ENCODE data around the gene FAM53A.
"Not testable (repeated sequence)": the region's sequence is repeated elsewhere in the genome, so short reads cannot be mapped to it uniquely, and the experiment has no call there.

Gene FAM53A

GRCh38 chr4:1640716-1641503 is 43.2 kb downstream of the FAM53A start:
- not testable (repeated sequence) for DNase-seq (ENCODE audit: low read depth in 1 of 2, low spot score in 1 of 2)

DNA sequence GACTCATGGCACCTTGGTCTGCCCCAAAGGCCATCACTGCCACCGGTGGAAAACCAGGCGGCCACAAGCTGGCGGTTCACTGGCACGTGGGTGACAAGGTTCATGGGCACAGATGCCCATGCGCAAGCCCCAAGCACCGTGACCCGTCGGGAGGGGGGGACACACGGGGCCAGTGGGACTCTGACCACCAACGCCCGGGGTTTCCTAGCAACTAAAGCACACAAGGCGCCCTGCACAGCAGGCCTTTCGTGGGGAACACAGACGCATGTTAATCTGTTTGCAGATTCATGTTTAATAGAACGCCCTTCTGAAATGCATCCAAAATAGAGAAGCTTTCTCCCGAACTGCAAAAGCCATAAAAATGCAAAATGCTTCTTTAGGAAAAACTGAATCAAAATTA is 43.9 kb downstream of the FAM53A start:
- no peak for DNase-seq (ENCODE audit: low read depth in 1 of 2, low spot score in 1 of 2)

DNA sequence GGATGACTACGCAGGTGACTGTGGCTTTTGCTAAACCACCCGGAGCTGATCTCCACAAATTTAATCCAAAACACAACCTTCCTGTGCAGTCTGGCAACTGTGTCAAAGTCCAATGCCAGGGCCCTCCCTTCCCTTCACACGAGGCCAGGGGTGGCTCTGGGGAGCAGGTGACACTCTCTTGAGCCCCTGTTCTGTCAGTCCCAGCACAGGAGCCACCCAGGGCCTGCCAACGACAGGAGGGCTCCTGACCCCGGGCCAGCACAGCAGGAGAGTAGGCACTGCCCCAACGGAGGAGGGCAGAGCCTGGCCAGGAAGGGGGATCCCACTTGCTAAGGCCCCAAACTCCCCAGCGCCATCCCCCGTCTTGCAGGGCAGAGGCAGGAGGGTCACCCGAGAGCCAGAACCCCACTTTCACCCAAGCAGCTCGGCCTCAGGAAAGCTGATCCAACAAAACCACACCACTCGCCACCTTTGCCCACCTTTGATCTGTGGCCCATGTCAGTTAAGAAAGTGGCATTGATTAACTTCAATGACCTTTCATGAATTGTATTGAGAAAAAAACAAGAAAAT is 44.7 kb downstream of the FAM53A start:
- DNase-seq (ENCODE audit: low read depth in 1 of 2, low spot score in 1 of 2): no peak

DNA sequence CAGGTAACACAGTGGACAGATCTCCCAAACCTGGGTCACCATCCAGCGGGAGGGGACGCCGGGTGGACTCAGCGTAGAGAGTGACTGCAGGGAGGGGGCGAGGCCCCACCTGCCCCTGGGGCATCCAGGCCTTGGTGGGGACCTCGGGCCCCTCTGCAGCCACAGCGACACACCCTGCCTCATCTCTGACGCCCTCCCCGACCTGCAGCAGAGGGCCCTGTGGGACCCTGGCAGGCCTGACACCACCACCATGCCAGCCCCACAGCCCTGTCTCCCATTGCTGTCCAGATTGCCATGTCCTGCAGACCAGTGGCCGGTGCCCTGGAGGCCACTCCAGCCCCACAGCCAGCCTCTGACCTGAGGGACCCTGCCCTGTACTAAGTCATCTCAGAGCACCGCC is 45.2 kb downstream of the FAM53A start:
- no peak for DNase-seq (ENCODE audit: low read depth in 1 of 2, low spot score in 1 of 2)

DNA sequence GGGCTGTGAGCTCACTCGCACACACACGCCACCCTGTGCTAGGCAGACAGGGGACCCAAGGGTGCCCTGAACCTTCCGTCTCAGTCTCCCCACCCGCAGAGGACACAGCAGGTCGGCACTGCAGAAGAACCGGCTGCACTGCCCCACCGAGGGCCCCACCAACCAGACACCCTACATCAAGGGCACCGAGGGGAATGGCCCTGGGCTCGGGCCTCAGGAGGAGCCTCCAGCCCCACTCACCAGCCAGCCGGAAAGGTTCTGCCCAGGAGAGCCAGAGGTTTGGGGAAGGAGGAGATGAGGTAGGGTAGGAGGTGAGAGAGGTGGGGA is 45.9 kb downstream of the FAM53A start:
- no peak for DNase-seq (ENCODE audit: low read depth in 1 of 2, low spot score in 1 of 2)

DNA sequence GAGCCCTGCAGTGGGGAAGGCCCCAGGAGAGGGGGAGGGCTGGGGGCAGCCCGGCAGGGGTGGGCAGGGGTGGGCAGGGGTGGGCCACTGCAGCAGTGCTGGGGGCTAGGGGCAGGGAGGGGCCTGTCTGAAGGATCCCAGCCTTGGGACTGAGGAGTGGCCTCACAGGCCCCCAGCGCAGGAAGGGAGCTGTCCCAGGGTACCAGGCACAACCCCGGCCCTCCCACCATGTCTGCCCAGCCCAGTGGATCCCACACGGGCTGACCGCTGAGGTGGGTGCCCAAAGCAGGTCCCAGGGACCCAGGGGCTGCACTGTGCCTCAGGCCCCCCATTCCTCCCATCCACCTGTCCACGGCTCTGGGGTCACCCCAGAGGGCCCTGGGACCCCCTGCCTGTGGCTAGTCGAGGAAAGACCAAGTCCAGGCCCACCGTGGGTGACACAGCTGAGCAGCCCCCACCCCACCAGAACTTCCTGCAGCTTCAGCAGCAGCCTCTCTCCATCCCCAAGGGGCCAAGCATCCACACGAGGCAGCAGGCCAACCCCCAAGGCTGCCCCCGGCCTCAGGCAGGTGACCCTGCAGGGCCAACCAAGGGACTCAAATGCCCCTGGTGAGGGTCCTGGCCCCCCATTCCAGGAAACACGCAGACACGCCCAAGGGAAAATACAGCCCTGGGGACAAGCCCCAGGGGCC is 46.4 kb downstream of the FAM53A start:
- no peak for DNase-seq (ENCODE audit: low read depth in 1 of 2, low spot score in 1 of 2)

GRCh38 chr4:1636490-1637211 is 47.5 kb downstream of the FAM53A start:
- DNase-seq (ENCODE audit: low read depth in 1 of 2, low spot score in 1 of 2): no peak

- no peak for DNase-seq (ENCODE audit: low read depth in 1 of 2, low spot score in 1 of 2)
Observed at GRCh38 chr4:1635464-1635863, 48.6 kb downstream of the FAM53A start.

DNA sequence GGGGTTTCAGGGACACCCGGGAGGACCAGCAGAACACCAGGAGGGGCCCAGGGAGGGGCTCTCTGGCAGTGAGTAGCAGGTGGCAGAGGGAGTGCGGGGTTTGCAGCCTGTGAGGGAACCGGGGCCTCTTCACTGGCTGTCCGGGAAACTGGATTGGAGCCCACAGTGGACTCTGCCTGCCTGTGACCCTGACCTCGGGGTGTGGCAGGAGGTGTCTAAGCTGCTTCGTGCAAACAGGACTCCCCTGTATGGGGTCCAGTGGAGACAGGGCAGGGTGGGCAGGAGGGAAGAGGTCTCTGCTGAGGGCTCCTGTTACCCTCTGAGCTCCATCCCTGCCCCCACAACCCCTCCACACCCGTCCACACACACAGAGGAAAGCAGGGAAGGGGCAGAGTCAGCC is 50.1 kb downstream of the FAM53A start:
- no peak for DNase-seq (ENCODE audit: low read depth in 1 of 2, low spot score in 1 of 2)

GRCh38 chr4:1632109-1633104 is 51.7 kb downstream of the FAM53A start:
- no peak for DNase-seq (ENCODE audit: low read depth in 1 of 2, low spot score in 1 of 2)

GRCh38 chr4:1631136-1631535 is 53.0 kb downstream of the FAM53A start:
- no peak for DNase-seq (ENCODE audit: low read depth in 1 of 2, low spot score in 1 of 2)

DNA sequence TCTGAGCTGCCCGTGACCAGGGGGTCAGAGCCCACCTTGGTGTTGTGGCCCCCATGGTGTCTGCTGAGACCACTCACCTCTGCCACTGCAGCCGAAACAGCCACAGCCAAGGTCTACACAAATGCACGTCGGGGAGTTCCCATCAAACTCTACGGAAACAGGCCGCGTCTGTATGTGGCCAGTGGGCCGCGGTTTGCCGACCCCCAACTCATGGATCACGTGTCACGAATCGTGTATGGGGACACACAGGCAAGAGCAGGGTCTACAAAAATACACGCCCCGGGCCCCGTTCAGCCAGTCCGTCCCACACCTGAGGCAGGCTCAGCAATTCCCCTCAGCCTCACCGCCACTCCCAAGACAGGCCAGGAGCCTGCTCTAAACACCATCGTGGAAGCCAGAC is 53.8 kb downstream of the FAM53A start:
- no peak for DNase-seq (ENCODE audit: low read depth in 1 of 2, low spot score in 1 of 2)

DNA sequence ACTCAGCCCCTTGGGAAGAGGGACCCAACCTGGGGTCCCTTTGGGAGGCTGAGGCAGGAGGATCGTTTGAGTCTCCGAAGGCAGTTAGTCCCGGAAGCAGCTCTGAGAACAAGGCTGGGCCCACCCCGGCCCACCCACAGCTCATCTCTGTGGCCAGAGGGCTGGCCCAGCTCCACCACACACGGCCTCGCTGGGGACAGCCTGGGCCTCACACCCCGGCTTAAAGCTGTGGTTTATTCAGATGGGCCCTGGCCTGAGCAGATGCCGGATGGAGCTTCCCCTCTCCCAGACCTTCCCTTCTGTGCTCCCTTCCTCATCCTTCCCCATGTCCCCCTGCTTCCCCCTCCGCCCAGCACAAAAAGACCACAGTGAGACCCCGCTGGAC is 54.4 kb downstream of the FAM53A start:
- DNase-seq (ENCODE audit: low read depth in 1 of 2, low spot score in 1 of 2): no peak

GRCh38 chr4:1628892-1629698 is 55.0 kb downstream of the FAM53A start:
- peak; percentile 49 to 53 for DNase-seq (ENCODE audit: low read depth in 1 of 2, low spot score in 1 of 2)

DNA sequence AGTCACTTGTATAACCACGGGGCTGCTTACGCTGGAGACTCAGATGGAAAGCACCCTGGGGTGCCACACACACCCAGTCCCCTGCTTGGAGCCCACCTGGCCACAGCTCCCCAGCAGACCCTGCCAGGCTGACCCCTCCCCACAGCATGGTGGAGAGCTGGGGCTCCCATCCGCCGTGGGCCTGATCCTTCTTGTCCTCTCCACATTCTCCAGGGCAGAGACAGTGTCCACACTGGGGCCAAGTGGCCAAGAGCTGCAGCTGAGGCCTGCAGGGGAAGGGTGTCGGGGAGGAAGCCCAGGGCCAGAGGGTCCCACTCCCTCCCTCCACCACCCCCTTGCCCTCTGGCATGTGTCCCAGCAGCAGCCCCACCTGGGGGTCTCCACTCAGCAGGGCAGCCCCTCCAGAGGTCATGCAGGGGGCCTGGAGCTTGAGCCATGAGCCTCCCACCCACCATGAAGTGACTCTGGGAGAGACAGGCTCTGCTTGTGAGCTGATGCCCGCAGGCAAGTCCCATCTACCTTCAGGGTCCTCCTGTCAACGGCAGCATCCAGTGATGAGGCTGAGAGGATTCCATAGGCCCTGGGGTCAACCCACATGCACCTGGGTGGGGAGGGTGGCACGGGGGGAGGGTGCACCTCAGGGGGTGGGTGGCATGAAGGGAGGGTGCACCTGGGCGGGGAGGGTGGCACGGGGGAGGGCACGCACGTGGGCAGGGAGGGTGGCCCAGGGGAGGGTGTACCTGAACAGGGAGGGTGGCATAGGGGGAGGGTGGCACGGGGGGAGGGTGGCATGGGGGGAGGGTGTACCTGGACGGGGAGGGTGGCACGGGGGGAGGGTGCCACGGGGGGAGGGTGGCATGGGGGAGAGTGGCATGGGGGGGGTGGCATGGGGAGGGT is 56.4 kb downstream of the FAM53A start:
- DNase-seq (ENCODE audit: low read depth in 1 of 2, low spot score in 1 of 2): no peak

DNA sequence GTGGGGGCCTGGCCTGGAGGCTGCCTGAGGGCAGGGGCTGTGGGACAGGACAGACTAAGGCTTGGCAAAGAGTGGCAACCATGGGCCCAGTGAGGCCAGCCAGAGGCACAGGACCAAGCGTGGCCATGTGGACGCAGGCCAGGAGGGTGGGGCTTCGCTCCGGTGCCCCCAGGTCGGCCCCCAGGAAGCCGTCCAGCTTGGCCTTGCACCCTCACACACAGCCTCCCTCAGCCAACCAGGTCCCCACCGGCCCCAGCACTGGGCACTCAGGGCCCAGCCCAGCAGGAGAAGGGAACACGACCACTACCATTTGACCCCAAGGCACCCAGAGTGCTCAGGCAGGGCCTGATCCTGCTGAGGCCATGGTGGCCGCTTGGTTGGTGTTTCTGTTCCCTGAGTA is 57.2 kb downstream of the FAM53A start:
- no peak for DNase-seq (ENCODE audit: low read depth in 1 of 2, low spot score in 1 of 2)

DNA sequence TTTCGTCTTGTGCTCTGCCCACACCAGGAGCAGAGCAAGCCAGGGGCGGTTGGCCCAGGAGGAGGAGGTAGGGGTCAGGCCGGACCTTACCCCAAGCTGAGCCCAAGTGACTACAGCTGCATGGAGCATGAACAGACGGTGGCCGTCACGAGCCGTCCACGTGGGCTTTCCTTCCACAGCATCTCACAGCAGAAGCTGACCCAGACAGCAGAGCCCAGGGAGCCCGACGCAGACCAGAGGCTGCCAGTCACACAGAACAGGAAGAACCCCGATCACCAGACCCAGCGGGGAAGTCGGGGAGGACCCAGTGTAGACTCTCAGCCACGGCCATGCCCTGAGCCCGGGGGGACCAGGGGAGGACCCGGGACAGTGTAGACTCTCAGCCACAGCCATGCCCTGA is 58.0 kb downstream of the FAM53A start:
- no peak for DNase-seq (ENCODE audit: low read depth in 1 of 2, low spot score in 1 of 2)

DNA sequence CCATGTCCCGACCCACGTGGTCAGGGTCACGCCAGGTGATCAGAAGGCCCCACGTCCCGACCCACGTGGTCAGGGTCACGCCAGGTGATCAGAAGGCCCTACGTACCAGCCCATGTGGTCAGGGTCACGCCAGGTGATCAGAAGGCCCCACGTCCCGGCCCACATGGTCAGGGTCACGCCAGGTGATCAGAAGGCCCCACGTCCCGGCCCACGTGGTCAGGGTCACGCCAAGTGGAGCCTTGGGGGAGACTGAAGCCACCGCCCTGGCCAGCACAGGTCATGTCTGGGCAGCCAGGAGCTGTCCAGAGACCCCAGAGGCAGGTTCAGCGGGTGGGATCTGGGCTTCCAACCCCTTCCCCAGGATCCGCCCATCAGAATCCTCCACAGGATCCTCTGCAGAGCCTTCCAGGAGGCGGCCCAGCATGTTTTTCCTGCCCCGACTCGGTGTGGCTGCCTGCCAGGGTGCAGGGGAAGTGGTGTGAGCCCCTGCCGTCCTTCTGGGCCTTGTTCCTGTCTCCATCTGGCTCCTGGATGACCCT is 58.4 kb downstream of the FAM53A start:
- no peak for DNase-seq (ENCODE audit: low read depth in 1 of 2, low spot score in 1 of 2)

- DNase-seq (ENCODE audit: low read depth in 1 of 2, low spot score in 1 of 2): no peak
Observed at GRCh38 chr4:1624519-1624910, 59.6 kb downstream of the FAM53A start.
